DOHH2 (cell line): ENCODE results near the gene ZBTB46.
A peak's percentile ranks its signal among the peaks of the same experiment; 100 is the strongest.

ENCODE experiments used
- H3F3A ChIP-seq: fragments of 200-600 bp; sonication (generic), shearing (Covaris generic); 2 replicates; pipeline ENCODE4 v1.6.0; 2016; ENCODE audit warnings: antibody characterized with exemption, mild to moderate bottlenecking; ENCODE audit not compliant: control insufficient read depth, insufficient read depth
- H3K27ac ChIP-seq: fragments of 200-600 bp; sonication (generic); 2 replicates; pipeline ENCODE4 v1.5.1; 2014; ENCODE audit warnings: low read depth, mild to moderate bottlenecking, low read length, moderate library complexity
- H3K27me3 ChIP-seq: fragments of 200-600 bp; sonication (generic); 2 replicates; pipeline ENCODE4 v1.6.1; 2014; ENCODE audit warnings: mild to moderate bottlenecking, low read length, mixed read lengths; ENCODE audit not compliant: control insufficient read depth
- H3K36me3 ChIP-seq: fragments of 200-600 bp; sonication (generic); 2 replicates; pipeline ENCODE4 v1.6.1; 2014; ENCODE audit warnings: mild to moderate bottlenecking, low read length, moderate library complexity, mixed read lengths; ENCODE audit not compliant: control insufficient read depth
- H3K4me1 ChIP-seq: fragments of 200-600 bp; sonication (generic); 2 replicates; pipeline ENCODE4 v1.6.1; 2014; ENCODE audit warnings: mild to moderate bottlenecking, low read length, mixed read lengths; ENCODE audit not compliant: control insufficient read depth
- H3K4me2 ChIP-seq: fragments of 200-600 bp; sonication (generic); 2 replicates; pipeline ENCODE4 v1.6.0; 2014; ENCODE audit warnings: mild to moderate bottlenecking, low read length, moderate library complexity
- H3K4me3 ChIP-seq: fragments of 200-600 bp; sonication (generic); 2 replicates; pipeline ENCODE4 v1.5.1; 2014; ENCODE audit warnings: mild to moderate bottlenecking, low read length, mixed read lengths
- H3K79me2 ChIP-seq: fragments of 200-600 bp; sonication (generic); 2 replicates; pipeline ENCODE4 v1.6.1; 2014; ENCODE audit warnings: mild to moderate bottlenecking, low read length, mixed read lengths; ENCODE audit not compliant: control insufficient read depth
- H3K9me2 ChIP-seq: fragments of 200-600 bp; sonication (generic); replicated peaks from 2 replicates; pipeline ENCODE4 v1.6.1; 2014; ENCODE audit warnings: mild to moderate bottlenecking, low read length, mixed read lengths; ENCODE audit not compliant: control insufficient read depth
- H3K9me3 ChIP-seq: fragments of 200-600 bp; sonication (generic); 2 replicates; pipeline ENCODE4 v1.6.1; 2014; ENCODE audit warnings: antibody characterized with exemption, low read length, mixed read lengths; ENCODE audit not compliant: control insufficient read depth, insufficient read depth
- H4K20me1 ChIP-seq: fragments of 200-600 bp; sonication (generic); 2 replicates; pipeline ENCODE4 v1.6.0; 2014; ENCODE audit warnings: low read depth, mild to moderate bottlenecking, antibody characterized with exemption, low read length, moderate library complexity; ENCODE audit not compliant: control insufficient read depth, insufficient read depth
- CTCF ChIP-seq: fragments of 200-600 bp; sonication (generic); IDR thresholded peaks from one replicate; pipeline ENCODE4 v1.5.1; 2014; ENCODE audit warnings: antibody characterized with exemption, mild to moderate bottlenecking, low read depth, low read length; ENCODE audit not compliant: poor library complexity, severe bottlenecking
- EZH2phosphoT487 ChIP-seq: fragments of 200-600 bp; sonication (generic); IDR thresholded peaks from 2 replicates; pipeline ENCODE4 v1.6.1; 2017; ENCODE audit warnings: borderline replicate concordance, mild to moderate bottlenecking, antibody characterized with exemption, low read length, moderate library complexity, mixed read lengths

ZBTB46 gene

GRCh38 chr20:63737945-63738686, 92.9 kb downstream of the ZBTB46 start:
- Histone ChIP-seq H3K9me3 (no peaks in the 10 kb centered on the region), H3K4me3 (no peak overlapping the region; the same call in 1 of the 2 replicates), H3K27me3 (no peaks in the 10 kb centered on the region), H3K4me2 (peak overlapping the region; percentile 43), H3F3A (no peaks in the 10 kb centered on the region), H3K27ac (no peak overlapping the region), H3K9me2 (no peaks in the 10 kb centered on the region), H3K36me3 (peaks cover 18% of the 10 kb centered on the region; the same call in 1 of the 2 replicates), H3K4me1 (peaks cover 42% of the 10 kb centered on the region), H4K20me1 (no peaks in the 10 kb centered on the region), H3K79me2 (peaks cover 2% of the 10 kb centered on the region; the same call in 1 of the 2 replicates)
- TF ChIP-seq EZH2phosphoT487 (no peak), CTCF (no peak)

GRCh38 chr20:63737695-63737944, 93.4 kb downstream of the ZBTB46 start:
- TF ChIP-seq EZH2phosphoT487 = no peak
- TF ChIP-seq CTCF = no peak
- Histone ChIP-seq H3F3A (peaks cover 1% of the 10 kb centered on the region; the same call in 1 of the 2 replicates), H3K9me2 (no peaks in the 10 kb centered on the region), H3K4me3 (no peak overlapping the region; the same call in 1 of the 2 replicates), H3K79me2 (peaks cover 6% of the 10 kb centered on the region; the same call in 1 of the 2 replicates), H3K9me3 (no peaks in the 10 kb centered on the region), H3K27ac (no peak overlapping the region), H3K36me3 (peaks cover 23% of the 10 kb centered on the region; the same call in 1 of the 2 replicates), H3K27me3 (no peaks in the 10 kb centered on the region), H4K20me1 (no peaks in the 10 kb centered on the region), H3K4me2 (peak overlapping the region; percentile 43), H3K4me1 (peaks cover 42% of the 10 kb centered on the region)

DNA sequence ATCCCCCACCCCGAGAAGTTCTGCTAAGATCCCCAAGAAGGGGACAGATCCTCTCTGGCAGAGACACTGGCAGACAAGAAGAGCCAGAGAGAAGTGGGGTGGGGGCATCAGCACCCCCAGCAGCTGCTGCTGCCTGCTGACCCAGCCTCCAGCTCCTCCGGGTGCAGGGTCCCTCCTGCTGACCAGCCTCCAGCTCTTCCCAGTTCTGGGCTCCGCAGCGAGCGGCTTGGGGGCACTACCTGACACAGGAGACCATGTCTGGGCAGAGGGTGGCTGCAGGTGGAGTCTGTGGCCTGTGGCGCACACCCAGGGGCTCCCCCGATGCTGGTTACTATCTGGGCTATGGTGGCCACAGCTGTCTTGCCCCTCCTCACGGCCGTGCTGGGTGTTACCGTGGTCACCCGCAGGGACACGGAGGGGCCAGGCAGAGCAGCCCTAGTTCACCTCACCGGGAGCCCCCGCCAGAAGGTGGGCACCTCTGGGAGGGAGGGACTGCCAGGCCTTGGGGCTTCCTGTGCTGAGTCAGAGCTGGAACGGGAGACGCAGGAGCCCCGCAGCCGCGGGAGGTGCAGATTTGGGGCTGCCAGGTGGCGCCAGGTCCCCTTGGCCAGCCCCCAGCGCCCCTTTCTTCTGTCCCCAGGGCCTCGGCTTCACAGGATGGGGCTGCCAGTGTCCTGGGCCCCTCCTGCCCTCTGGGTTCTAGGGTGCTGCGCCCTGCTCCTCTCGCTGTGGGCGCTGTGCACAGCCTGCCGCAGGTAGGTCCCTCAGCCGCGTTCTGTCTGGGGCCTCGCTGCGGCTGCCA, 94.0 kb downstream of the ZBTB46 start:
- H3K9me2 ChIP-seq = no peaks in the 10 kb centered on the region
- H3K27ac ChIP-seq = no peak overlapping the region
- peaks cover 42% of the 10 kb centered on the region for H3K4me1 ChIP-seq
- no peak for TF ChIP-seq EZH2phosphoT487
- TF ChIP-seq CTCF = no peak
- peak overlapping the region; percentile 43 for H3K4me2 ChIP-seq
- no peaks in the 10 kb centered on the region for H3K27me3 ChIP-seq
- peaks cover 24% of the 10 kb centered on the region; the same call in 1 of the 2 replicates for H3K36me3 ChIP-seq
- no peaks in the 10 kb centered on the region for H4K20me1 ChIP-seq
- H3F3A ChIP-seq = peaks cover 2% of the 10 kb centered on the region; the same call in 1 of the 2 replicates
- no peaks in the 10 kb centered on the region; the same call in 1 of the 2 replicates for H3K9me3 ChIP-seq
- H3K4me3 ChIP-seq = peak overlapping the region; percentile 16; the same call in 1 of the 2 replicates
- H3K79me2 ChIP-seq = peaks cover 8% of the 10 kb centered on the region; the same call in 1 of the 2 replicates
